ENCODE results near the gene CCDC6. TPM values are rescaled to one million over a fixed set of nuclear protein-coding genes. Genes with fewer than 3 reads are reported as not detected.

The CCDC6 gene
- total and polyA plus RNA-seq, 2 experiments from 2014 or later, result 22.3 to 49.8 TPM

- no peak overlapping the region for H3K4me3 ChIP-seq
- 37% methylated on average over 2 of the region's 2 CpGs for WGBS (ENCODE audit: low lambda C conversion rate, missing lambda C conversion rate)
- H3K9me2 ChIP-seq (replicated peaks; ENCODE audit: insufficient read depth), result no peaks in the 10 kb centered on the region
- no peak for TF ChIP-seq CTCF (IDR thresholded peaks at IDR 0.05; ENCODE audit: poor library complexity)
- TF ChIP-seq EZH2phosphoT487 (IDR thresholded peaks at IDR 0.05; ENCODE audit: low read depth, severe bottlenecking, unreplicated experiment), result no peak
- TF ChIP-seq EZH2 (IDR thresholded peaks at IDR 0.05; ENCODE audit: borderline replicate concordance), result no peak
- H3K4me1 ChIP-seq (ENCODE audit: insufficient read depth), result no peaks in the 10 kb centered on the region
- H3K27me3 ChIP-seq, result no peaks in the 10 kb centered on the region
- H3K79me2 ChIP-seq, result no peaks in the 10 kb centered on the region
- no peaks in the 10 kb centered on the region for H4K20me1 ChIP-seq (ENCODE audit: insufficient read depth, poor library complexity, severe bottlenecking)
- no peak overlapping the region for H3K27ac ChIP-seq
- no peaks in the 10 kb centered on the region for H3K9me3 ChIP-seq (ENCODE audit: low read depth)
- no peak overlapping the region for H3K4me2 ChIP-seq
- no peaks in the 10 kb centered on the region for H3K36me3 ChIP-seq (replicated peaks; ENCODE audit: insufficient read depth, low read depth)
- no peak for DNase-seq (ENCODE audit: low spot score)
- no peak overlapping the region for H2AFZ ChIP-seq
Measured at GRCh38 chr10:59762505-59762904, 143.9 kb downstream of the CCDC6 start.

GRCh38 chr10:59757966-59758365 lies 148.4 kb downstream of the CCDC6 start:
- WGBS (ENCODE audit: low lambda C conversion rate, missing lambda C conversion rate), result 73% methylated on average over 3 of the region's 3 CpGs
- H3K79me2 ChIP-seq, result no peaks in the 10 kb centered on the region
- H3K9me2 ChIP-seq (replicated peaks; ENCODE audit: insufficient read depth), result no peaks in the 10 kb centered on the region
- H3K36me3 ChIP-seq (replicated peaks; ENCODE audit: insufficient read depth, low read depth), result no peaks in the 10 kb centered on the region
- H3K27me3 ChIP-seq, result no peaks in the 10 kb centered on the region
- H3K27ac ChIP-seq, result no peak overlapping the region
- H3K4me2 ChIP-seq, result no peak overlapping the region
- H3K9me3 ChIP-seq (ENCODE audit: low read depth), result no peaks in the 10 kb centered on the region
- no peak for TF ChIP-seq EZH2phosphoT487 (IDR thresholded peaks at IDR 0.05; ENCODE audit: low read depth, severe bottlenecking, unreplicated experiment)
- H2AFZ ChIP-seq, result no peak overlapping the region
- no peaks in the 10 kb centered on the region for H4K20me1 ChIP-seq (ENCODE audit: insufficient read depth, poor library complexity, severe bottlenecking)
- no peaks in the 10 kb centered on the region for H3K4me1 ChIP-seq (ENCODE audit: insufficient read depth)
- no peak overlapping the region for H3K4me3 ChIP-seq
- no peak for DNase-seq (ENCODE audit: low spot score)

GRCh38 chr10:59754951-59755350 lies 151.4 kb downstream of the CCDC6 start:
- no peak for DNase-seq (ENCODE audit: low spot score)
- Histone ChIP-seq H3K9me2 (replicated peaks; ENCODE audit: insufficient read depth) (no peaks in the 10 kb centered on the region), H4K20me1 (ENCODE audit: insufficient read depth, poor library complexity, severe bottlenecking) (no peaks in the 10 kb centered on the region), H3K27ac (no peak overlapping the region), H3K9me3 (ENCODE audit: low read depth) (no peaks in the 10 kb centered on the region), H2AFZ (no peak overlapping the region), H3K79me2 (no peaks in the 10 kb centered on the region), H3K4me2 (no peak overlapping the region), H3K4me3 (no peak overlapping the region), H3K27me3 (no peaks in the 10 kb centered on the region), H3K4me1 (ENCODE audit: insufficient read depth) (no peaks in the 10 kb centered on the region), H3K36me3 (replicated peaks; ENCODE audit: insufficient read depth, low read depth) (no peaks in the 10 kb centered on the region)
- no peak for TF ChIP-seq EZH2phosphoT487 (IDR thresholded peaks at IDR 0.05; ENCODE audit: low read depth, severe bottlenecking, unreplicated experiment)
- no peak for TF ChIP-seq EZH2 (IDR thresholded peaks at IDR 0.05; ENCODE audit: borderline replicate concordance)
- no peak for TF ChIP-seq CTCF (IDR thresholded peaks at IDR 0.05; ENCODE audit: poor library complexity)
- 94% methylated on average over 4 of the region's 4 CpGs for WGBS (ENCODE audit: low lambda C conversion rate, missing lambda C conversion rate)

- Histone ChIP-seq H2AFZ (no peak within 1 kb of the TSS), H3K4me3 (no peak within 1 kb of the TSS), H3K9me2 (replicated peaks; ENCODE audit: insufficient read depth) (no peaks in the 10 kb centered on the region), H3K36me3 (replicated peaks; ENCODE audit: insufficient read depth, low read depth) (no peaks in the 10 kb centered on the region), H3K27ac (no peak within 1 kb of the TSS), H3K79me2 (no peaks in the 10 kb centered on the region), H3K27me3 (no peaks in the 10 kb centered on the region), H3K9me3 (ENCODE audit: low read depth) (no peaks in the 10 kb centered on the region), H3K4me1 (ENCODE audit: insufficient read depth) (no peaks in the 10 kb centered on the region), H4K20me1 (ENCODE audit: insufficient read depth, poor library complexity, severe bottlenecking) (no peaks in the 10 kb centered on the region), H3K4me2 (no peak within 1 kb of the TSS)
- TF ChIP-seq EZH2 (IDR thresholded peaks at IDR 0.05; ENCODE audit: borderline replicate concordance), result no peak
- no peak for TF ChIP-seq CTCF (IDR thresholded peaks at IDR 0.05; ENCODE audit: poor library complexity)
- TF ChIP-seq EZH2phosphoT487 (IDR thresholded peaks at IDR 0.05; ENCODE audit: low read depth, severe bottlenecking, unreplicated experiment), result no peak
- 66% methylated on average over 3 of the region's 3 CpGs for WGBS (ENCODE audit: low lambda C conversion rate, missing lambda C conversion rate)
- DNase-seq (ENCODE audit: low spot score), result no peak
Measured at GRCh38 chr10:59753267-59753666, 153.1 kb downstream of the CCDC6 start, which contains the start of gene MRLN. MRLN (minus strand) TSS chr10:59753455.
